HEK293T (cell line): ENCODE data around the gene ITGB8.

Source experiments
- CTBP1 ChIP-seq: fragments of 450-650 bp; IDR thresholded peaks from 2 replicates; pipeline ENCODE4 v1.6.1; 2016; ENCODE audit warnings: borderline replicate concordance
- FOXM1 ChIP-seq: fragments of 450-650 bp; IDR thresholded peaks from 2 replicates; pipeline ENCODE4 v1.6.1; 2017; ENCODE audit warnings: mild to moderate bottlenecking, borderline replicate concordance
- SP1 ChIP-seq: fragments of 450-650 bp; IDR thresholded peaks from 2 replicates; pipeline ENCODE4 v1.6.1; 2017
- SUZ12 ChIP-seq: fragments of 450-650 bp; IDR thresholded peaks from 2 replicates; pipeline ENCODE4 v1.6.1; 2016; ENCODE audit warnings: mild to moderate bottlenecking
- ZNF384 ChIP-seq: fragments of 450-650 bp; IDR thresholded peaks from 2 replicates; pipeline ENCODE4 v1.6.1; 2016

DNA sequence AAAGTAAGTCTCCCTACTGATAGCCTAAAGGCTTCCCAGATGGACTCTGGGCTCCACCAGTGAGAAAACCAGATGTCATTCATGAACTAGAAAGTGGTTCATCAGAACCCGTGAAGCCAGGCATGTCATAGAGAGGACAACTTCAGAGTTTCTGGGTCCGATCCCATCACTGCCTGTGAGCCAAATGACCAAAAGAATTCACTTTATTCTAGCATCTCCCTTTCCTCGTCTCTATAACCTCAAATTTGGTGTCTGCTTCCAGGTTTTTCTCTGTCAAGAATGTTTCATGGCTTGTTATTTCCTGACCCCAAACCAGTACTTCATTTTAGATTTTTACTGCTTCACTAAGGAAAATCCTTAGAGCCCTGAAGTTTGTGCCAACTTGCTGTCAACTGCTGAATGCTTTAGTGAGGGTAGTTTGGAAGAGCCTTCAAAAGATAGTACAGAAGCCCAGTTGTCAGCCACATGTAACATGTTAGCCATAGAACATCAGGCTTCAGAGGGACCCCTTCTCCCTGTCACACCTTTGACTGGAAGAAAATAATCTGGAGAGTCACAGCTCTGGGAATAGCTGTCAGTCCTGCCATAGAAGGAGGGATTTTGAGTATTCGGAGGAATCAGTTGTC, 34.0 kb downstream of the ITGB8 start:
- TF ChIP-seq SP1: no peak
- no peak for TF ChIP-seq ZNF384
- TF ChIP-seq FOXM1: no peak
- no peak for TF ChIP-seq SUZ12
- no peak for TF ChIP-seq CTBP1
